T-cell (primary cell): Measurements from ENCODE around the gene RGS14. TPM values are rescaled to one million over a fixed set of nuclear protein-coding genes. Genes with fewer than 3 reads are reported as not detected.

Source experiments
- ATAC-seq, 4 experiments: fragments of 200-7000 bp in 3 of 4; fragments of 150-1000 bp in 1 of 4; cut with Tn5 transposase; replicated peaks in 1 of 4; 1 replicate in 3 of 4; 2 replicates in 1 of 4; pipeline ENCODE4 v1.10.0; 2021; ENCODE audit warnings: moderate library complexity in 3 of 4, mild to moderate bottlenecking in 2 of 4, moderate number of reproducible peaks in 1 of 4
- CTCF ChIA-PET, 2 donors: fragments of 300-600 bp; sonication (Branson Sonifier 250); formaldehyde crosslinking; loops; one replicate each; lab custom pipeline; 2022; ENCODE audit warnings: antibody characterized with exemption in 2 of 2; lab: Charles Lee
- POLR2A ChIA-PET, 2 donors: fragments of 300-600 bp; sonication (Branson Sonifier 250); formaldehyde crosslinking; loops; one replicate each; lab custom pipeline; 2022; ENCODE audit warnings: antibody characterized with exemption in 2 of 2; lab: Charles Lee
- DNase-seq, 35 experiments: peaks; one replicate each; pipeline versions ENCODE4 v3.0.0 to v3.0.0-alpha.2; 2013 to 2023
- H3K27ac ChIP-seq: one replicate; pipeline ENCODE4 v1.5.1; 2013; ENCODE audit warnings: low read length
- H3K27me3 ChIP-seq, 2 experiments: replicated peaks in 1 of 2; 1 replicate in 1 of 2; 2 replicates in 1 of 2; pipeline versions ENCODE4 v1.6.1 to v1.7.0; 2013; ENCODE audit warnings: low read length in 1 of 2, mixed read lengths in 1 of 2; ENCODE audit not compliant: control insufficient read depth in 2 of 2, insufficient read depth in 2 of 2; ENCODE audit errors: extremely low read depth in 1 of 2
- H3K36me3 ChIP-seq, 2 donors: 1 replicate in 1 of 2; 2 replicates in 1 of 2; pipeline versions ENCODE4 v1.6.1 to v1.7.0; 2013; ENCODE audit warnings: low read length in 1 of 2; ENCODE audit not compliant: control insufficient read depth in 2 of 2, insufficient read depth in 1 of 2; ENCODE audit errors: extremely low read depth in 1 of 2
- H3K4me1 ChIP-seq, 2 experiments: 1 replicate in 1 of 2; 2 replicates in 1 of 2; pipeline versions ENCODE4 v1.6.1 to v1.7.0; 2013; ENCODE audit warnings: low read length in 2 of 2, mixed read lengths in 1 of 2; ENCODE audit not compliant: insufficient read depth in 2 of 2, control insufficient read depth in 1 of 2; ENCODE audit errors: extremely low read depth in 1 of 2
- H3K4me3 ChIP-seq, 2 donors: 1 replicate in 1 of 2; 2 replicates in 1 of 2; pipeline versions ENCODE4 v1.5.1 to v1.7.0; 2013; ENCODE audit warnings: mild to moderate bottlenecking in 2 of 2, low read length in 1 of 2, moderate library complexity in 1 of 2; ENCODE audit not compliant: control insufficient read depth in 1 of 2; ENCODE audit errors: extremely low read depth in 1 of 2
- H3K9me3 ChIP-seq: 2 replicates; pipeline ENCODE4 v1.7.0; 2013
- H3K27ac Mint-ChIP-seq, 2 donors: one replicate each; pipeline ENCODE4 v1.8.0; 2020 to 2021; ENCODE audit warnings: mild to moderate bottlenecking in 2 of 2, mixed read lengths in 2 of 2
- H3K27me3 Mint-ChIP-seq, 2 donors: one replicate each; pipeline ENCODE4 v1.8.0; 2021 to 2022; ENCODE audit warnings: mixed read lengths in 2 of 2
- H3K36me3 Mint-ChIP-seq: one replicate; pipeline ENCODE4 v1.8.0; 2021; ENCODE audit warnings: mixed read lengths
- H3K4me1 Mint-ChIP-seq, 3 donors: one replicate each; pipeline ENCODE4 v1.8.0; 2020 to 2022; ENCODE audit warnings: mixed read lengths in 3 of 3, mild to moderate bottlenecking in 1 of 3
- H3K4me3 Mint-ChIP-seq, 3 donors: one replicate each; pipeline ENCODE4 v1.8.0; 2020 to 2022; ENCODE audit warnings: mild to moderate bottlenecking in 3 of 3, mixed read lengths in 3 of 3, moderate library complexity in 3 of 3
- H3K9me3 Mint-ChIP-seq, 3 donors: one replicate each; pipeline ENCODE4 v1.8.0; 2020 to 2022; ENCODE audit warnings: mixed read lengths in 3 of 3
- WGBS: methylation state at CpG from one replicate; pipeline ENCODE4 v1.1.5; 2013; ENCODE audit warnings: missing lambda C conversion rate; ENCODE audit not compliant: insufficient coverage; 5-methylcytosine and 5-hydroxymethylcytosine counted together
- total RNA-seq, 35 experiments: library from RNA in 6 of 35; stranded (reverse) in 6 of 35; fragments of 120-200 nt in 1 of 35; gene quantifications; one replicate each; pipeline versions ENCODE4 v1.2.1 to v1.2.4 and lab custom pipeline; 2013 to 2026

RGS14 gene
- total RNA-seq, 5 donors from 2014 or later (not counting 1 experiment from before 2014, with no cell fraction given) = 85.7 to 209 (median 195) TPM

DNA sequence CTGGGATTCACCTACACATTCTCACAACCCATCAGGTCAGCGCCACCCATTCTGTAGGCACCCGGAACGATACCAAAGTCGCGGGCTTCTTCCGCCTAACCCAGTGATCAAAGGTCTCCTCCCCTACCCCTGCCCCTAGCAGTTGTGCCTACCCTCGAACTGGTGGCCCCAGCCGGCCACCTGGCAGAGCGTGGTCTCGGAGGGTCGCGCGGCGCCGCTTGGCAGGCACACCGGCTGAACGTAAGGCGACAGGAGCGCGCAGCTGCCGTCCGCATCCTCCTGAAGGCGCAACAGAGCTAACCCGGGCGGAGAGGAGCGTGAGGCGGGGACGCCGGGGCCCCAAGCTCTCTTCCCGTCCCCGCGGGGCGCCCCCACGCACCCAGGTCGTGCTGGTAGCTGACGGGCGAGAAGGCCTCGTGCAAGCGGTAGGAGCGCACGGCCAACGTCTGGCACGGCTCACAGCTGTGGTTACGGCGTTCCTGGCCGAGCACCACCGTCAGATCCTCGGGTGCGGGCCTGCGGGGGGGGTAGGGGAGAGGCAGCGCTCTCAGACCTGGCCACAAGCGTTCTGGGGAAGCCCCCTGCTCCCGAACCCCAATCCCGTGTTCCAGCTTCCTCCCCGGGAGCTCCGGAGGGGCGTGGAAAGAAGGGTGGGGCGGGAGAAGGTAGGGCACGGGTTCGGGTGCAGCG is 45.5 kb downstream of the RGS14 start:
- Histone ChIP-seq H3K36me3 (no peaks in the 10 kb centered on the region), H3K9me3 (no peaks in the 10 kb centered on the region), H3K27me3 (peaks cover 7 to 20% of the 10 kb centered on the region in 2 experiments), H3K4me3 (peak overlapping the region; percentile 60), H3K4me1 (peaks cover 22 to 50% of the 10 kb centered on the region in 2 experiments), H3K27ac (peak overlapping the region; percentile 18)
- peaks cover 27 to 38% (median 32%) of the 10 kb centered on the region in 3 donors for H3K4me1 Mint-ChIP-seq
- DNase-seq (peak in 34 of 35 experiments; percentile 19 to 82 (median 57)), ATAC-seq (peak; percentile 43 to 58 (median 50))
- no peaks in the 10 kb centered on the region for H3K27me3 Mint-ChIP-seq
- no peaks in the 10 kb centered on the region for H3K9me3 Mint-ChIP-seq
- ChIA-PET CTCF (interaction anchor here (0.7 to 4.8 kb wide), 23 partner anchors 9 to 98 kb away, joined by 3 to 100 read pairs (median 9); partner anchors contain the start of genes GRK6 (in 1 of the 2), PDLIM7 (in 1 of the 2) and PRR7 (in 1 of the 2)), POLR2A (interaction anchor here in 1 of 2 donors (0.5 to 1.9 kb wide), 3 partner anchors 11 to 52 kb away, joined by 3 to 13 read pairs (median 4); partner anchors contain the start of gene GRK6)
- WGBS = under 1% methylated on average over 52 of the region's 61 CpGs
- no peaks in the 10 kb centered on the region for H3K36me3 Mint-ChIP-seq
- peak overlapping the region; percentile 75 to 85 (median 79) for H3K4me3 Mint-ChIP-seq
- peak overlapping the region in 1 of 2 donors; percentile 39 for H3K27ac Mint-ChIP-seq

DNA sequence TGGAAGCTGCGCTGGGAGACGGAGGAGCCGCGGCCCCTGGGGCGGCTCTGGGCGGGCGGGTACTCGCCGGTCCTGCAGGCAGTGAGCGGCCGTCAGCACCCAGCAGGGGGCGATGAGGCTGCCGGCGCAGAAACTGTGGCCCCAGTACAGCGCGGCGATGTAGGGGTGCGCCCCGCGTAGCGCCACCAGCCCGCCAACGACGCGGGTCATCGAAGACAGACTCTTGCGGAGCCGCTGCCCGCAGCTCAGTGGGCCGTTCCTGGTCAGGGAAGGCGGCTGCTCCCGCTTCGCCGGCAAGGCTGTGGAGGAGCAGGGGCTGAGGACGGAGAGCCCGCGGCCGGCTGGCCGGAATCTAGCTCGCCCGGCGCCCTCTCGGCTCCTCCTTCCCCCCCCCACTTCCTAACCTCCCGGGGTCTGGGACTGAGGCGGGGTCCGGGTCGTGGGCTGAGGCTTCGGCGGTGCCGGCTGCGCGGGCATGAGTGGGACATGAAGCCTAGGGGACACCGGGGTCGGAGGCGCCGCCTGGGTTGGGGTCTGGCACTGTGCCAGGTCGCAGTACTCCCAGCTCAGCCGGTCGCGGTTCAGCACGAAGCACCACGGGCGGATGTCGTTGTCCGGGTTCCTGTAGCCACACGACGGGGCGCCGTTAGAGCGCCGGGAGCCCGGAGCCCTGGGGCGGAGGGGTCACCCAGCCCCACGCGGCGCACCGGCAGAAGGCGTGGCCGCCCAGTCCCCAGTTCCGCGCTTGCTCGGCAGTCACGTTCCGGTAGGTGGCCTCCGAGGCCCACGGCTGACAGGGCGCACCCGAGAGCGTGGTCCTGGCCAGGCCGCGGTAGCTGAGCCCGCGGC is 46.3 kb downstream of the RGS14 start:
- no peaks in the 10 kb centered on the region for H3K9me3 ChIP-seq
- peaks cover 27 to 39% (median 32%) of the 10 kb centered on the region in 3 donors for H3K4me1 Mint-ChIP-seq
- H3K27me3 Mint-ChIP-seq = no peaks in the 10 kb centered on the region
- DNase-seq (peak; percentile 70 to 92 (median 81)), ATAC-seq (peak; percentile 78 to 81 (median 80))
- peak overlapping the region; percentile 60 for H3K4me3 ChIP-seq
- POLR2A ChIA-PET = interaction anchor here in 1 of 2 donors (0.6 to 1.9 kb wide), 2 partner anchors 22 to 26 kb away, joined by 3 to 13 read pairs; partner anchors contain the start of gene GRK6
- H3K36me3 Mint-ChIP-seq = no peaks in the 10 kb centered on the region
- CTCF ChIA-PET = interaction anchor here (0.7 to 4.8 kb wide), 26 partner anchors 10 to 97 kb away, joined by 3 to 100 read pairs (median 6); partner anchors contain the start of genes PRR7 (in 2 of the 2), GRK6 (in 1 of the 2) and PDLIM7 (in 1 of the 2)
- H3K27ac ChIP-seq = peak overlapping the region; percentile 54
- H3K27me3 ChIP-seq = peaks cover 7 to 20% of the 10 kb centered on the region in 2 experiments
- H3K36me3 ChIP-seq = no peaks in the 10 kb centered on the region
- H3K4me3 Mint-ChIP-seq = peak overlapping the region; percentile 75 to 85 (median 79)
- no peaks in the 10 kb centered on the region for H3K9me3 Mint-ChIP-seq
- no peak overlapping the region for H3K27ac Mint-ChIP-seq
- WGBS = under 1% methylated on average over 74 of the region's 93 CpGs
- H3K4me1 ChIP-seq = peaks cover 22 to 50% of the 10 kb centered on the region in 2 experiments

GRCh38 chr5:177404641-177405179 is 47.0 kb downstream of the RGS14 start:
- Mint-ChIP-seq H3K27me3 (no peaks in the 10 kb centered on the region), H3K4me3 (peak overlapping the region; percentile 25 to 85 (median 58)), H3K27ac (peak overlapping the region in 1 of 2 donors; percentile 34), H3K9me3 (no peaks in the 10 kb centered on the region), H3K4me1 (peaks cover 27 to 39% (median 32%) of the 10 kb centered on the region in 3 donors), H3K36me3 (no peaks in the 10 kb centered on the region)
- POLR2A ChIA-PET = interaction anchor here in 1 of 2 donors (0.6 to 1.9 kb wide), 2 partner anchors 21 to 25 kb away, joined by 3 to 13 read pairs; partner anchors contain the start of gene GRK6
- peak overlapping the region; percentile 60 for H3K4me3 ChIP-seq
- H3K27ac ChIP-seq = peak overlapping the region; percentile 54
- ATAC-seq = no peak
- no peak for DNase-seq
- WGBS = 58% methylated on average over 12 of the region's 16 CpGs
- peaks cover 22 to 56% of the 10 kb centered on the region in 2 experiments for H3K4me1 ChIP-seq
- H3K9me3 ChIP-seq = no peaks in the 10 kb centered on the region
- CTCF ChIA-PET = interaction anchor here (0.8 to 4.8 kb wide), 19 partner anchors 10 to 97 kb away, joined by 3 to 100 read pairs (median 9); partner anchors contain the start of genes PRR7 (in 2 of the 2), GRK6 (in 1 of the 2) and PDLIM7 (in 1 of the 2)
- no peaks in the 10 kb centered on the region for H3K36me3 ChIP-seq
- H3K27me3 ChIP-seq = peaks cover 7 to 20% of the 10 kb centered on the region in 2 experiments

GRCh38 chr5:177405312-177405711 is 47.6 kb downstream of the RGS14 start:
- H3K27ac ChIP-seq = no peak overlapping the region
- ChIA-PET CTCF (interaction anchor here (0.9 to 4.8 kb wide), 9 partner anchors 15 to 96 kb away, joined by 3 to 100 read pairs (median 9); partner anchors contain the start of gene GRK6 (in 1 of the 2)), POLR2A (no interaction called here)
- H3K9me3 ChIP-seq = no peaks in the 10 kb centered on the region
- no peak overlapping the region for H3K27ac Mint-ChIP-seq
- no peaks in the 10 kb centered on the region for H3K36me3 Mint-ChIP-seq
- no peaks in the 10 kb centered on the region for H3K27me3 Mint-ChIP-seq
- no peaks in the 10 kb centered on the region for H3K36me3 ChIP-seq
- ATAC-seq = no peak
- H3K9me3 Mint-ChIP-seq = no peaks in the 10 kb centered on the region
- peaks cover 27 to 39% (median 33%) of the 10 kb centered on the region in 3 donors for H3K4me1 Mint-ChIP-seq
- H3K4me1 ChIP-seq = peaks cover 22 to 56% of the 10 kb centered on the region in 2 experiments
- H3K4me3 ChIP-seq = no peak overlapping the region
- H3K4me3 Mint-ChIP-seq = peak overlapping the region in 2 of 3 donors; percentile 34 to 85
- peaks cover 7 to 20% of the 10 kb centered on the region in 2 experiments for H3K27me3 ChIP-seq
- no peak for DNase-seq
- WGBS = no CpG with 5 or more reads among the region's 2 CpGs

DNA sequence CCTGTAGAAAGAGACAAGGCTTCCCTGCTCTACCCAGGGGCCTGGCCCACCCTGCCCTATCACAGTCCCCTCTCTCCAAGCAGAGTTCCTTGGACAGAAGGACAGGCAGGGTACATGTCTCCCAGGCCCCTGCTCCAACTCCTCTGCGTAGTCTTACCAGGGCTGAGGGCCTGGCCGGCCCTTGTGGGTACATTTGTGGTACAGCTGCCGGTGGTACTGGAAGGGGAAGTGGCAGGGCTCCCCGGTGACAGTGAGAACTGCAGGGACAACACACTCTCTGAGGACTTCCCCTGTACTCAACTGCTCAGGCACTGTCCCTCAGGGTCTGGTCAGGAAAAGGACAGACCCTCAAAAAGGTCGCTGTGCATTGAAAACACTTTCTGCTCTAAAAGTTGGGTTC is 48.1 kb downstream of the RGS14 start:
- Histone ChIP-seq H3K36me3 (no peaks in the 10 kb centered on the region), H3K4me3 (no peak overlapping the region), H3K9me3 (no peaks in the 10 kb centered on the region), H3K4me1 (peaks cover 22 to 61% of the 10 kb centered on the region in 2 experiments), H3K27me3 (peaks cover 7 to 20% of the 10 kb centered on the region in 2 experiments), H3K27ac (no peak overlapping the region)
- peak overlapping the region in 1 of 3 donors; percentile 85 for H3K4me3 Mint-ChIP-seq
- 68% methylated on average over 3 of the region's 5 CpGs for WGBS
- H3K9me3 Mint-ChIP-seq = no peaks in the 10 kb centered on the region
- ATAC-seq (no peak), DNase-seq (peak in 4 of 35 experiments; percentile 12 to 47 (median 18))
- POLR2A ChIA-PET = no interaction called here
- no peak overlapping the region for H3K27ac Mint-ChIP-seq
- no peaks in the 10 kb centered on the region for H3K36me3 Mint-ChIP-seq
- H3K4me1 Mint-ChIP-seq = peaks cover 32 to 44% (median 38%) of the 10 kb centered on the region in 3 donors
- no peaks in the 10 kb centered on the region for H3K27me3 Mint-ChIP-seq
- CTCF ChIA-PET = interaction anchor here (0.6 to 4.8 kb wide), 7 partner anchors 15 to 872 kb away, joined by 3 to 100 read pairs (median 7); partner anchors contain the start of gene GRK6 (in 1 of the 2)
